ENCODE data around the gene SOX12.

GRCh38 chr20:366041-366718, 40.8 kb downstream of the SOX12 start:
- no peak for TF ChIP-seq ELF1 (IDR thresholded peaks at IDR 0.05)
- no peak for TF ChIP-seq POLR2AphosphoS5 (IDR thresholded peaks at IDR 0.05; ENCODE audit: low read depth, low read length)
- no peak for TF ChIP-seq TAF1 (IDR thresholded peaks at IDR 0.05; ENCODE audit: borderline replicate concordance, low read depth, low read length)
- no peak for TF ChIP-seq CTCF (IDR thresholded peaks at IDR 0.05)
- no peak for TF ChIP-seq RFX5 (IDR thresholded peaks at IDR 0.05; ENCODE audit: low read length)
- TF ChIP-seq RAD21 (IDR thresholded peaks at IDR 0.05; ENCODE audit: low read length) = no peak
- TF ChIP-seq EP300 (IDR thresholded peaks at IDR 0.05; ENCODE audit: borderline replicate concordance in 1 of 2, low read depth in 1 of 2, low read length in 1 of 2) = no peak
- TF ChIP-seq USF2 (IDR thresholded peaks at IDR 0.05; ENCODE audit: borderline replicate concordance, low read depth, low read length) = no peak
- TF ChIP-seq FOXM1 (IDR thresholded peaks at IDR 0.05; ENCODE audit: low read depth) = no peak
- TF ChIP-seq CHD2 (IDR thresholded peaks at IDR 0.05; ENCODE audit: low read length, partially characterized antibody) = no peak
- no peak for TF ChIP-seq YY1 (IDR thresholded peaks at IDR 0.05; ENCODE audit: low read depth)

All from SK-N-SH (cell line).